Caco-2 (cell line): ENCODE results near the gene SYT7. TPM values are rescaled to one million over a fixed set of nuclear protein-coding genes. Genes with fewer than 3 reads are reported as not detected.

Source experiments
- BruUV-seq: library from RNA; stranded (reverse); fragments of 400-500 nt; replicated peaks from 2 replicates; lab custom pipeline; 2021; lab: Mats Ljungman, UMichigan
- CTCF ChIA-PET: fragments of 300-600 bp; sonication (Branson Sonifier 250); formaldehyde crosslinking; loops from one replicate; lab custom pipeline; 2022; ENCODE audit warnings: antibody characterized with exemption; lab: Charles Lee
- POLR2A ChIA-PET: fragments of 300-600 bp; sonication (Branson Sonifier 250); formaldehyde crosslinking; loops from one replicate; lab custom pipeline; 2022; ENCODE audit warnings: antibody characterized with exemption; lab: Charles Lee
- DNase-seq, 2 experiments: peaks; one replicate each; pipeline versions ENCODE4 v3.0.0 to v3.0.0-alpha.2; 2020 to 2022
- H3K27me3 ChIP-seq: replicated peaks from 2 replicates; pipeline ENCODE4 v1.6.0; 2011; ENCODE audit warnings: low read length; ENCODE audit not compliant: control insufficient read depth, insufficient read depth
- H3K36me3 ChIP-seq: 2 replicates; pipeline ENCODE4 v1.5.1; 2011; ENCODE audit warnings: low read length; ENCODE audit not compliant: control insufficient read depth, insufficient read depth
- H3K4me1 ChIP-seq: fragments of 250-450 bp; sonication (Bioruptor Pico); 2 replicates; pipeline ENCODE4 v1.5.1; 2020; ENCODE audit warnings: mild to moderate bottlenecking
- H3K4me3 ChIP-seq: 2 replicates; pipeline ENCODE4 v1.5.1; 2011; ENCODE audit warnings: low read depth, mild to moderate bottlenecking, control low read depth, low read length
- H3K9me3 ChIP-seq: fragments of 250-450 bp; sonication (Bioruptor Pico); 2 replicates; pipeline ENCODE4 v1.5.1; 2020; ENCODE audit warnings: mild to moderate bottlenecking, moderate library complexity
- H3K27ac Mint-ChIP-seq: one replicate; pipeline ENCODE4 v1.8.0; 2022; ENCODE audit warnings: mixed read lengths; ENCODE audit not compliant: unreplicated experiment
- H3K27me3 Mint-ChIP-seq: one replicate; pipeline ENCODE4 v1.8.0; 2022; ENCODE audit warnings: mixed read lengths; ENCODE audit not compliant: insufficient read depth, unreplicated experiment
- H3K36me3 Mint-ChIP-seq: one replicate; pipeline ENCODE4 v1.8.0; 2022; ENCODE audit warnings: mild to moderate bottlenecking, mixed read lengths; ENCODE audit not compliant: insufficient read depth, unreplicated experiment
- H3K4me1 Mint-ChIP-seq: one replicate; pipeline ENCODE4 v1.8.0; 2022; ENCODE audit warnings: low read depth, mixed read lengths; ENCODE audit not compliant: unreplicated experiment
- H3K4me3 Mint-ChIP-seq: one replicate; pipeline ENCODE4 v1.8.0; 2022; ENCODE audit warnings: mild to moderate bottlenecking, moderate library complexity, mixed read lengths; ENCODE audit not compliant: unreplicated experiment
- H3K9me3 Mint-ChIP-seq: one replicate; pipeline ENCODE4 v1.8.0; 2022; ENCODE audit warnings: mixed read lengths; ENCODE audit not compliant: unreplicated experiment
- CTCF ChIP-seq, 2 experiments: fragments of 200-600 bp in 1 of 2; IDR thresholded peaks; 1 replicate in 1 of 2; 2 replicates in 1 of 2; pipeline versions ENCODE4 v1.5.1 to v1.8.0; 2011 to 2022; ENCODE audit warnings: antibody characterized with exemption in 1 of 2, control low read depth in 1 of 2, inconsistent platforms in 1 of 2, low read depth in 1 of 2, low read length in 1 of 2, mild to moderate bottlenecking in 1 of 2, moderate library complexity in 1 of 2; ENCODE audit not compliant: insufficient read depth in 1 of 2, severe bottlenecking in 1 of 2, unreplicated experiment in 1 of 2
- intact Hi-C: fragments of 100-400 bp; cut with micrococcal nuclease; formaldehyde crosslinking; loops from one replicate; pipeline ENCODE4 v1.10.0; 2022; ENCODE audit not compliant: unreplicated experiment
- total RNA-seq: library from RNA; stranded (reverse); gene quantifications from 2 replicates; pipeline ENCODE4 v1.2.3, GENCODE V29; 2022

The SYT7 gene
- total RNA-seq, 1 experiment from 2014 or later: 33.5 TPM

- H3K9me3 Mint-ChIP-seq: no peaks in the 10 kb centered on the region
- peaks cover 41% of the 10 kb centered on the region for H3K4me1 ChIP-seq
- intact Hi-C loops: no loop called here
- H3K27me3 ChIP-seq: no peaks in the 10 kb centered on the region
- H3K9me3 ChIP-seq: no peaks in the 10 kb centered on the region
- no peak overlapping the region for H3K4me3 Mint-ChIP-seq
- no peaks in the 10 kb centered on the region for H3K27me3 Mint-ChIP-seq
- H3K27ac Mint-ChIP-seq: no peak overlapping the region
- peaks cover 16% of the 10 kb centered on the region for H3K4me1 Mint-ChIP-seq
- TF ChIP-seq CTCF (IDR thresholded peaks at IDR 0.05; ENCODE audit: insufficient read depth in 1 of 2, low read depth in 1 of 2, low read length in 1 of 2, severe bottlenecking in 1 of 2, unreplicated experiment in 1 of 2): no peak
- POLR2A ChIA-PET: no interaction called here
- H3K36me3 Mint-ChIP-seq: no peaks in the 10 kb centered on the region
- CTCF ChIA-PET: no interaction called here
- BruUV-seq: no TSS peak
- no peak for DNase-seq
- H3K4me3 ChIP-seq: no peak overlapping the region
- H3K36me3 ChIP-seq: no peaks in the 10 kb centered on the region; the same call in 1 of the 2 replicates
Measured at GRCh38 chr11:61603667-61604066, 22.8 kb upstream of the SYT7 start.

DNA sequence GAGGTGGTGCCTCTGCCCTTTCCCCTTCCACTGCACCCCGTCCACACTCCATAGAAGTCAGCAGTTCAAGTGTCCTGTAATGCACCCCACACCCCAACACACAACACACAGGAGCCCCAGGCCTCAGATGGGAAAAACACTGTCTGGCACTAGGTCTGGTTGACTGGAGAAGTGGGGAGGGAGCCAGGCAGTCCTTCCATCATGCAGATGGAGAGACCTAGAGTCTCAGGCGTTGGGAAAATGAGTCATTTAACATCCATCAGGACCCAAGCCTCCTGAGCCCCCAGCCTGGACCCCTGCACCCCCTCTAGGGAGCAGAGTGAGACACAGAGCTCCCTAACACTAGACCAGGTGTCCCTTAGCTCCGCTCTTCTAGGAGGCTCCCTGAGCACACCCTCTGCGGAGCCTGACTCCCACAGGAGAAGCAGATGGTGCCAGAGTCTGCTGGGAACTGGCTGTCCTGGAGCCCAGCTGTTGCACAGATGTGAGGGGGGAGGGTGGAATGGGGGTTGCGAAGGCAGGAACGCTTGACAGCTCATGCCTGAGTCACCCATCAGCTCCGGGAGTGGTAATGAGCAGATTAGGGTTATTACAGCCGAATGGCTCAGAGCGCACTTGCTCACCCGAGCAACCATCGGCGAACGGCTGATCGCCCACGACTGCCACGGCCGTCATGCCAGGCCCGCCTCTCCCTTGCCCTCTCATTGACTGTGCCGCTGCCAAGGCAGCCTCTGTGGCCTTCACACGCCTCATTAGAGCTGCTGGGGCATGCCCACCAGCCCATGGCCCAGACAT lies 22.1 kb upstream of the SYT7 start:
- no peaks in the 10 kb centered on the region for H3K36me3 Mint-ChIP-seq
- H3K4me1 Mint-ChIP-seq: peaks cover 16% of the 10 kb centered on the region
- Histone ChIP-seq H3K4me3 (no peak overlapping the region), H3K9me3 (no peaks in the 10 kb centered on the region), H3K27me3 (no peaks in the 10 kb centered on the region), H3K36me3 (no peaks in the 10 kb centered on the region; the same call in 1 of the 2 replicates), H3K4me1 (peaks cover 34% of the 10 kb centered on the region)
- no peaks in the 10 kb centered on the region for H3K9me3 Mint-ChIP-seq
- H3K27ac Mint-ChIP-seq: no peak overlapping the region
- H3K27me3 Mint-ChIP-seq: no peaks in the 10 kb centered on the region
- no TSS peak for BruUV-seq
- H3K4me3 Mint-ChIP-seq: no peak overlapping the region
- ChIA-PET POLR2A (no interaction called here), CTCF (no interaction called here)
- no peak for DNase-seq
- intact Hi-C loops: no loop called here
- no peak for TF ChIP-seq CTCF (IDR thresholded peaks at IDR 0.05; ENCODE audit: insufficient read depth in 1 of 2, low read depth in 1 of 2, low read length in 1 of 2, severe bottlenecking in 1 of 2, unreplicated experiment in 1 of 2)

GRCh38 chr11:61601512-61601911 lies 20.6 kb upstream of the SYT7 start:
- H3K4me3 ChIP-seq: no peak overlapping the region

More at GRCh38 chr11:61601512-61601911, 20.6 kb upstream of the SYT7 start:
- H3K9me3 ChIP-seq: no peaks in the 10 kb centered on the region
- Mint-ChIP-seq H3K9me3 (no peaks in the 10 kb centered on the region), H3K27me3 (no peaks in the 10 kb centered on the region), H3K36me3 (no peaks in the 10 kb centered on the region), H3K4me1 (peaks cover 10% of the 10 kb centered on the region), H3K27ac (peak overlapping the region; percentile 68), H3K4me3 (no peak overlapping the region)
- DNase-seq: peak; percentile 59 to 73
- ChIA-PET CTCF (interaction anchor here (0.7 to 1.0 kb wide), 4 partner anchors 9 to 70 kb away, joined by 3 to 5 read pairs (median 4); no protein-coding TSS in a partner anchor), POLR2A (no interaction called here)
- no peaks in the 10 kb centered on the region for H3K27me3 ChIP-seq
- no TSS peak for BruUV-seq
- no peak for TF ChIP-seq CTCF (IDR thresholded peaks at IDR 0.05; ENCODE audit: insufficient read depth in 1 of 2, low read depth in 1 of 2, low read length in 1 of 2, severe bottlenecking in 1 of 2, unreplicated experiment in 1 of 2)
- no peaks in the 10 kb centered on the region; the same call in 1 of the 2 replicates for H3K36me3 ChIP-seq
- intact Hi-C loops: loop anchor here (1.0 kb wide), 1 partner anchor 9 kb away; no protein-coding TSS in a partner anchor
- peaks cover 27% of the 10 kb centered on the region for H3K4me1 ChIP-seq
